HepG2 (cell line): ENCODE results near the gene MARK2. TPM values are rescaled to one million over a fixed set of nuclear protein-coding genes. Genes with fewer than 3 reads are reported as not detected.

Experiments
- ATAC-seq: fragments of 200-7000 bp; cut with Tn5 transposase; 3 replicates; pipeline ENCODE4 v1.9.1; 2020; ENCODE audit warnings: mild to moderate bottlenecking, moderate library complexity
- BruUV-seq: library from RNA; stranded (reverse); fragments of 400-500 nt; replicated peaks from 2 replicates; lab custom pipeline; 2021; lab: Mats Ljungman, UMichigan
- CTCF ChIA-PET: fragments of 300-600 bp; formaldehyde crosslinking; extraction: SDS; loops from one replicate; lab custom pipeline; 2021; ENCODE audit warnings: low total read pairs, inconsistent platforms, low intra/inter-chr PET ratio; lab: Yijun Ruan, JAX
- POLR2A ChIA-PET: fragments of 350-600 bp; sonication (Branson Sonifier 250); formaldehyde crosslinking; loops from one replicate; lab custom pipeline; 2020; ENCODE audit warnings: antibody characterized with exemption, inconsistent platforms; lab: Yijun Ruan, JAX
- DNase-seq: peaks from one replicate; pipeline ENCODE4 v3.0.0-alpha.2; 2015; ENCODE audit warnings: low spot score
- FAIRE-seq: peaks from 3 replicates; lab custom pipeline; 2011; peaks lifted over from hg19 to GRCh38; lab: Jason Lieb, UNC
- H2AFZ ChIP-seq: one replicate; pipeline ENCODE4 v1.6.1; 2011; ENCODE audit warnings: low read length, inconsistent platforms
- H3K27ac ChIP-seq: fragments of 300-600 bp; 3 replicates; pipeline ENCODE4 v1.8.0; 2011; ENCODE audit warnings: mixed run types, mild to moderate bottlenecking, mixed read lengths, low read length, inconsistent platforms; ENCODE audit not compliant: insufficient read depth; ENCODE audit errors: extremely low read length
- H3K27me3 ChIP-seq, 2 experiments: fragments of 200-600 bp in 1 of 2; 2 replicates in 1 of 2; 3 replicates in 1 of 2; pipeline versions ENCODE4 v1.6.0 to v1.8.0; 2011; ENCODE audit warnings: low read length in 2 of 2, mild to moderate bottlenecking in 2 of 2, moderate library complexity in 2 of 2, inconsistent platforms in 1 of 2; ENCODE audit not compliant: insufficient read depth in 2 of 2, control insufficient read depth in 1 of 2
- H3K36me3 ChIP-seq, 2 experiments: fragments of 200-600 bp in 1 of 2; replicated peaks in 1 of 2; 2 replicates in 1 of 2; 3 replicates in 1 of 2; pipeline versions ENCODE4 v1.5.1 to v1.8.0; 2011; ENCODE audit warnings: low read length in 2 of 2, inconsistent platforms in 1 of 2; ENCODE audit not compliant: insufficient read depth in 2 of 2, control insufficient read depth in 1 of 2
- H3K4me1 ChIP-seq: 2 replicates; pipeline ENCODE4 v1.5.1; 2012; ENCODE audit warnings: low read length, inconsistent platforms; ENCODE audit not compliant: insufficient read depth
- H3K4me2 ChIP-seq: 2 replicates; pipeline ENCODE4 v1.6.0; 2011; ENCODE audit warnings: low read depth, low read length, inconsistent platforms
- H3K4me3 ChIP-seq, 3 experiments: fragments of 200-600 bp in 1 of 3; sonication (generic), shearing (Covaris generic) in 1 of 3; replicated peaks in 1 of 3; 2 replicates each; pipeline ENCODE4 v1.5.1; 2011 to 2016; ENCODE audit warnings: low read length in 3 of 3, inconsistent platforms in 2 of 3, low read depth in 2 of 3, mild to moderate bottlenecking in 2 of 3, control low read depth in 1 of 3, mixed read lengths in 1 of 3; ENCODE audit not compliant: insufficient read depth in 1 of 3
- H3K79me2 ChIP-seq: one replicate; pipeline ENCODE4 v1.6.1; 2011; ENCODE audit warnings: low read length, inconsistent platforms; ENCODE audit not compliant: insufficient read depth
- H3K9ac ChIP-seq: 2 replicates; pipeline ENCODE4 v1.6.0; 2011; ENCODE audit warnings: mild to moderate bottlenecking, low read depth, low read length, inconsistent platforms; ENCODE audit not compliant: insufficient read depth
- H3K9me3 ChIP-seq: 2 replicates; pipeline ENCODE4 v1.5.1; 2012; ENCODE audit warnings: mild to moderate bottlenecking, low read length
- H4K20me1 ChIP-seq: 2 replicates; pipeline ENCODE4 v1.6.0; 2011; ENCODE audit warnings: inconsistent platforms, mild to moderate bottlenecking, low read length, moderate library complexity; ENCODE audit not compliant: insufficient read depth
- CC2D1A ChIP-seq: sonication (generic); formaldehyde crosslinking; IDR thresholded peaks from 2 replicates; pipeline ENCODE4 v1.8.1; 2023; ENCODE audit warnings: mild to moderate bottlenecking, missing genetic modification reagents
- MAFF ChIP-seq: IDR thresholded peaks from 2 replicates; pipeline ENCODE4 v1.6.1; 2011; ENCODE audit warnings: low read depth, low read length, improper control_type of control experiment
- REPIN1 ChIP-seq: sonication (generic); formaldehyde crosslinking; IDR thresholded peaks from 2 replicates; pipeline ENCODE4 v1.8.0; 2022; ENCODE audit warnings: missing genetic modification reagents, low read depth, mild to moderate bottlenecking, borderline replicate concordance
- SETDB1 ChIP-seq: sonication (generic); formaldehyde crosslinking; IDR thresholded peaks from 2 replicates; pipeline ENCODE4 v1.5.1; 2020; ENCODE audit warnings: missing genetic modification reagents, mild to moderate bottlenecking, borderline replicate concordance
- ZNF652 ChIP-seq: IDR thresholded peaks from 2 replicates; pipeline ENCODE4 v1.6.1; 2016; ENCODE audit warnings: low read depth, borderline replicate concordance
- ZNF790 ChIP-seq: sonication (generic); formaldehyde crosslinking; IDR thresholded peaks from 2 replicates; pipeline ENCODE4 v1.8.0; 2022; ENCODE audit warnings: missing genetic modification reagents, mild to moderate bottlenecking, borderline replicate concordance
- whole genome bisulfite sequencing: methylation state at CpG from one replicate; pipeline ENCODE4 v1.1.6; 2017; ENCODE audit warnings: low lambda C conversion rate; 5-methylcytosine and 5-hydroxymethylcytosine counted together
- in situ Hi-C: cut with HindIII; loops from 2 replicates; pipeline ENCODE4 v1.10.0; 2017; ENCODE audit warnings: low pct_unique_long_range_greater_than_20kb; ENCODE audit not compliant: extremely low pct_ligation_motif_present
- intact Hi-C: fragments of 100-400 bp; cut with micrococcal nuclease; formaldehyde crosslinking; loops from one replicate; pipeline ENCODE4 v1.10.0; 2022; ENCODE audit not compliant: unreplicated experiment
- polyA plus RNA-seq, 8 experiments: library from polyadenylated mRNA; depleted of rRNA in 3 of 8; stranded (reverse) in 7 of 8; unstranded in 1 of 8; fragments of >200 nt; fragmentation: Illumina TruSeq in 4 of 8; extraction: Trizol in 4 of 8; gene quantifications; 2 replicates each; pipeline versions ENCODE4 v1.2.1 to v1.2.3, GENCODE V29; 2011 to 2016; ENCODE audit warnings: low read depth in 4 of 8, missing spikeins in 1 of 8, mixed read lengths in 1 of 8; ENCODE audit not compliant: insufficient read depth in 1 of 8
- total RNA-seq, 5 experiments: library from RNA; depleted of rRNA; stranded (reverse); fragments of >200 nt; fragmentation: Illumina TruSeq; extraction: Trizol; gene quantifications; 2 replicates each; pipeline ENCODE4 v1.2.3, GENCODE V29; 2016; ENCODE audit warnings: low read depth in 1 of 5

Gene MARK2
- total and polyA plus RNA-seq, 2 of the 13 experiments (the other 11 are each of a cell fraction or from before 2014, with no cell fraction given), result 13.5 to 13.9 TPM

- FAIRE-seq, result no peak
- intact Hi-C loops (no loop called here), in situ Hi-C loops (no loop called here)
- TF ChIP-seq REPIN1 (CRISPR knock-in tag) (no peak), ZNF652 (peak; percentile 15; the same call in 1 of the 2 replicates), CC2D1A (CRISPR knock-in tag) (no peak), ZNF790 (CRISPR knock-in tag) (no peak)
- H3K79me2 ChIP-seq, result peaks cover 18% of the 10 kb centered on the region
- no TSS peak for BruUV-seq
- no peaks in the 10 kb centered on the region for H3K4me1 ChIP-seq
- WGBS, result 83% methylated on average over 2 of the region's 2 CpGs
- H3K4me2 ChIP-seq, result no peak overlapping the region
- ChIA-PET POLR2A (no interaction called here), CTCF (no interaction called here)
- H2AFZ ChIP-seq, result no peak overlapping the region
- no peaks in the 10 kb centered on the region for H3K9me3 ChIP-seq
- no peak for ATAC-seq
- H4K20me1 ChIP-seq, result no peaks in the 10 kb centered on the region
- no peak overlapping the region for H3K27ac ChIP-seq
- DNase-seq, result no peak
- H3K4me3 ChIP-seq, result no peak overlapping the region
- peaks cover 2 to 16% of the 10 kb centered on the region in 2 experiments for H3K36me3 ChIP-seq
- no peaks in the 10 kb centered on the region for H3K27me3 ChIP-seq
- no peak overlapping the region for H3K9ac ChIP-seq
Measured at GRCh38 chr11:63879598-63880402, 40.9 kb downstream of the MARK2 start.

- H3K79me2 ChIP-seq, result peaks cover 16% of the 10 kb centered on the region
- in situ Hi-C loops, result no loop called here
- H3K27ac ChIP-seq, result no peak overlapping the region
- peaks cover 2 to 15% of the 10 kb centered on the region in 2 experiments for H3K36me3 ChIP-seq
- CTCF ChIA-PET, result no interaction called here
- no peaks in the 10 kb centered on the region for H3K4me1 ChIP-seq
- H3K4me2 ChIP-seq, result no peak overlapping the region
- no peaks in the 10 kb centered on the region for H3K27me3 ChIP-seq
- 92% methylated on average over 3 of the region's 3 CpGs for WGBS
- POLR2A ChIA-PET, result no interaction called here
- H4K20me1 ChIP-seq, result no peaks in the 10 kb centered on the region
- no peak for TF ChIP-seq MAFF
- no peak for TF ChIP-seq SETDB1 (CRISPR knock-in tag)
- TF ChIP-seq, all 625 proteins: peak for 0
- FAIRE-seq, result no peak
- DNase-seq, result no peak
- intact Hi-C loops, result no loop called here
- ATAC-seq, result no peak
- Histone ChIP-seq H3K9ac (no peak overlapping the region), H3K4me3 (no peak overlapping the region), H2AFZ (no peak overlapping the region), H3K9me3 (no peaks in the 10 kb centered on the region)
- no TSS peak for BruUV-seq
Measured at GRCh38 chr11:63880403-63880790, 41.5 kb downstream of the MARK2 start.
